Fibroblast of mammary gland (primary cell): ENCODE data around the gene CDKN2B-AS1.

Experiments used
- DNase-seq: peaks from one replicate; pipeline ENCODE4 v3.0.0-alpha.2; 2010; ENCODE audit warnings: low read depth
- H3K4me3 ChIP-seq: 2 replicates; pipeline ENCODE4 v1.5.1; 2011; ENCODE audit warnings: low read depth, mild to moderate bottlenecking, low read length, moderate library complexity; ENCODE audit not compliant: control insufficient read depth
- CTCF ChIP-seq: conservative IDR thresholded peaks from 2 replicates; pipeline ENCODE4 v1.5.1; 2011; ENCODE audit warnings: low read depth, low read length, inconsistent platforms; ENCODE audit not compliant: control insufficient read depth, insufficient read depth

Gene CDKN2B-AS1

GRCh38 chr9:22138956-22139660 lies 144.5 kb downstream of the CDKN2B-AS1 start:
- no peak overlapping the region for H3K4me3 ChIP-seq
- TF ChIP-seq CTCF, result no peak
- no peak for DNase-seq

GRCh38 chr9:22141908-22142307 lies 147.3 kb downstream of the CDKN2B-AS1 start:
- DNase-seq, result peak; percentile 48
- H3K4me3 ChIP-seq, result no peak overlapping the region
- TF ChIP-seq CTCF, result no peak

- peak; percentile 59 for DNase-seq
- no peak overlapping the region for H3K4me3 ChIP-seq
- TF ChIP-seq CTCF, result no peak
Observed at GRCh38 chr9:22142671-22143070, 148.1 kb downstream of the CDKN2B-AS1 start.

- peak; percentile 28 for DNase-seq
- no peak for TF ChIP-seq CTCF
- H3K4me3 ChIP-seq, result no peak overlapping the region
Observed at GRCh38 chr9:22143799-22144625, 149.4 kb downstream of the CDKN2B-AS1 start.

GRCh38 chr9:22146604-22147003 lies 152.0 kb downstream of the CDKN2B-AS1 start:
- no peak overlapping the region for H3K4me3 ChIP-seq
- no peak for TF ChIP-seq CTCF
- DNase-seq, result no peak

- DNase-seq, result peak; percentile 99
- no peak for TF ChIP-seq CTCF
- H3K4me3 ChIP-seq, result no peak overlapping the region
Observed at GRCh38 chr9:22147813-22148527, 153.4 kb downstream of the CDKN2B-AS1 start.
